HL-60 (cell line): Measurements from ENCODE around the gene GFY.
"Not testable (repeated sequence)": the region's sequence is repeated elsewhere in the genome, so short reads cannot be mapped to it uniquely, and the experiment has no call there.

Experiments
- DNase-seq, 2 experiments: peaks; one replicate each; pipeline ENCODE4 v3.0.0-alpha.2; 2010 to 2020; ENCODE audit warnings: low read depth in 1 of 2, low spot score in 1 of 2
- H3K27ac ChIP-seq: fragments of 250-450 bp; sonication (Bioruptor Pico); replicated peaks from 2 replicates; pipeline ENCODE4 v1.5.1; 2020; ENCODE audit warnings: mild to moderate bottlenecking, moderate library complexity
- H3K27me3 ChIP-seq: fragments of 250-450 bp; sonication (Bioruptor Pico); 2 replicates; pipeline ENCODE4 v1.5.1; 2021; ENCODE audit warnings: mild to moderate bottlenecking, moderate library complexity; ENCODE audit not compliant: insufficient read depth, poor library complexity, severe bottlenecking
- H3K4me3 ChIP-seq: replicated peaks from 2 replicates; pipeline ENCODE4 v1.5.1; 2011; ENCODE audit warnings: mild to moderate bottlenecking, control low read depth, low read length; ENCODE audit not compliant: insufficient read depth
- GABPA ChIP-seq: IDR thresholded peaks from 2 replicates; pipeline ENCODE4 v1.6.1; 2012; ENCODE audit warnings: low read depth
- POLR2AphosphoS5 ChIP-seq: IDR thresholded peaks from 2 replicates; pipeline ENCODE4 v1.6.1; 2012; ENCODE audit warnings: low read depth
- REST ChIP-seq: IDR thresholded peaks from 2 replicates; pipeline ENCODE4 v1.6.1; 2012; ENCODE audit warnings: low read depth; ENCODE audit not compliant: insufficient replicate concordance
- SPI1 ChIP-seq: IDR thresholded peaks from 2 replicates; pipeline ENCODE4 v1.6.1; 2012; ENCODE audit warnings: low read depth, mild to moderate bottlenecking, borderline replicate concordance
- TF ChIP-seq, protein P1 (sequence below): IDR thresholded peaks from one replicate; pipeline ENCODE4 v1.5.1; 2011; ENCODE audit warnings: low read length, control low read depth, inconsistent platforms; ENCODE audit not compliant: insufficient read depth

GFY gene

GRCh38 chr19:49442354-49442753, 17.2 kb downstream of the GFY start:
- Histone ChIP-seq H3K4me3 (peak overlapping the region; percentile 69), H3K27ac (no peak overlapping the region)
- TF ChIP-seq, protein P1, sequence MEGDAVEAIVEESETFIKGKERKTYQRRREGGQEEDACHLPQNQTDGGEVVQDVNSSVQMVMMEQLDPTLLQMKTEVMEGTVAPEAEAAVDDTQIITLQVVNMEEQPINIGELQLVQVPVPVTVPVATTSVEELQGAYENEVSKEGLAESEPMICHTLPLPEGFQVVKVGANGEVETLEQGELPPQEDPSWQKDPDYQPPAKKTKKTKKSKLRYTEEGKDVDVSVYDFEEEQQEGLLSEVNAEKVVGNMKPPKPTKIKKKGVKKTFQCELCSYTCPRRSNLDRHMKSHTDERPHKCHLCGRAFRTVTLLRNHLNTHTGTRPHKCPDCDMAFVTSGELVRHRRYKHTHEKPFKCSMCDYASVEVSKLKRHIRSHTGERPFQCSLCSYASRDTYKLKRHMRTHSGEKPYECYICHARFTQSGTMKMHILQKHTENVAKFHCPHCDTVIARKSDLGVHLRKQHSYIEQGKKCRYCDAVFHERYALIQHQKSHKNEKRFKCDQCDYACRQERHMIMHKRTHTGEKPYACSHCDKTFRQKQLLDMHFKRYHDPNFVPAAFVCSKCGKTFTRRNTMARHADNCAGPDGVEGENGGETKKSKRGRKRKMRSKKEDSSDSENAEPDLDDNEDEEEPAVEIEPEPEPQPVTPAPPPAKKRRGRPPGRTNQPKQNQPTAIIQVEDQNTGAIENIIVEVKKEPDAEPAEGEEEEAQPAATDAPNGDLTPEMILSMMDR: no peak
- TF ChIP-seq REST: no peak
- no peak for TF ChIP-seq GABPA
- TF ChIP-seq SPI1: no peak
- no peak for TF ChIP-seq POLR2AphosphoS5

DNA sequence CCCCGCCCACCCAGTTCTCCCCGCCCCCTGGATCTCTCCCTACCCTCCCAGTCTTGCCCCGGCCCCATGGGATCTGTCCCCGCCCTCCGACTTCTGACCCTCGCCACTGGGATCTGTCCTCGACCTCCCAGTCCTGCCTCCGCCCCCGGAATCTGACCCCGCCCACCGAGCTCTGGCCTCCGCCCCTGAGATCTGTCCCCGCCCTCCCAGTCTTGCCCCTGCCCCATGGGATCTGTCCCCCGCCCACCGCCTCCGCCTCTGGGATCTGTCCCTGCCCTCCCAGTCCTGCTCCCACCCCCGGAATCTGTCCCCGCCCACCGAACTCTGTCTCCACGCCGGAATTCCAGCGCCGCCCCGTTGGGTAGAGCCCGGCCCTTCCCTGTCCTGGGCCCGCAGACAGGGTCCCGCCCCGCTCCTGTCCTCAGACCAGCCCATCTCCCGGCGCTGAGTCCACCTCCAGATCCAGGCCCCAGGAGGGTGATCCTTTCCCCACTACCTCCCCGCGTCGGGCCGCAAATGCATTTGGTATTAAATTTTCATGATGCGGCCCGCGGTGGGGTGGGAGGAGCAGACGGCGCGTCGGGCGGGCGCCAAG, 17.7 kb downstream of the GFY start:
- peak overlapping the region; percentile 69 for H3K4me3 ChIP-seq
- H3K27me3 ChIP-seq: peaks cover 43% of the 10 kb centered on the region
- no peak overlapping the region for H3K27ac ChIP-seq
- TF ChIP-seq GABPA (no peak), SPI1 (no peak), POLR2AphosphoS5 (no peak), REST (no peak)
- TF ChIP-seq, protein P1: no peak
- peak in 1 of 2 experiments; percentile 33 for DNase-seq

More at GRCh38 chr19:49442354-49442753, 17.2 kb downstream of the GFY start:
- no peak for DNase-seq
- peaks cover 43% of the 10 kb centered on the region for H3K27me3 ChIP-seq

DNA sequence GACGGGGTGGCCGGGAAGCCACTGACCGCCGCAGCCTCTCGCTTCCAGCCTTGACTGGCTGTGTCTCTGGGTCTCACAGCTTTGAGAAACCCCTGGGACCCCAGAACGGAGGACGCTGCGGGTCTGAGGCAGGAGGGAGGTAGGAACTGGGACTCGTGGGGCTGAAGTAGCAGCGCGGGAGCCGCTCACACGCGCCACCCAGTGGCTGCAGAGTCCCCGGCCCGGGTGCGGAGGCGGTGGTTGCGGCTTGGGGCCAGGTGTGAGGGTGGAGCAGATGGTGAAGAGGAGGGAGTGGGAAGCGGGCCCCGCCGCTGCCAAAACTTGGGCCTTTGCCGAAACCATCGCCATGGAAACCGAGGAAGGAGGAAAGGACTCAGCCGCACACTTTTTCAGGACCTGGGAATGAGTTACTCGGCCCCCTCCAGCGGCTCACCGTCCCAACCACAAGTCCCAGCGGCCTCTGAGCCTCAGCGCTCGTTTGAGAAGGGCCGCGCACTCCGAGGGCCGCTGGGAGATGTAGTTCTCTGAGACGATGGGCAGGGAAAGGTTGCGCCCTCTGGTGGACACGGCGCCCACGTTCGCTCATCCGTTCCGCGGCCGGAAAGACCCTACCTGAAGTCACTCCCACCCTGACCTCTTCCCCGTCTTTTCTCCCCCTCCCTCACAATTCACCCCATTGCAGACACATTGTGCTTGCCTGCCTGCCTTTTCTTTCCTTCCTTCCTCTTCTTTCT, 18.3 kb downstream of the GFY start:
- H3K4me3 ChIP-seq: peak overlapping the region; percentile 69
- H3K27me3 ChIP-seq: peaks cover 37% of the 10 kb centered on the region
- no peak overlapping the region for H3K27ac ChIP-seq
- TF ChIP-seq SPI1 (no peak; the same call in 1 of the 2 replicates), POLR2AphosphoS5 (no peak), GABPA (no peak), REST (no peak)
- TF ChIP-seq, protein P1: peak; percentile 82
- peak; percentile 82 to 92 for DNase-seq

DNA sequence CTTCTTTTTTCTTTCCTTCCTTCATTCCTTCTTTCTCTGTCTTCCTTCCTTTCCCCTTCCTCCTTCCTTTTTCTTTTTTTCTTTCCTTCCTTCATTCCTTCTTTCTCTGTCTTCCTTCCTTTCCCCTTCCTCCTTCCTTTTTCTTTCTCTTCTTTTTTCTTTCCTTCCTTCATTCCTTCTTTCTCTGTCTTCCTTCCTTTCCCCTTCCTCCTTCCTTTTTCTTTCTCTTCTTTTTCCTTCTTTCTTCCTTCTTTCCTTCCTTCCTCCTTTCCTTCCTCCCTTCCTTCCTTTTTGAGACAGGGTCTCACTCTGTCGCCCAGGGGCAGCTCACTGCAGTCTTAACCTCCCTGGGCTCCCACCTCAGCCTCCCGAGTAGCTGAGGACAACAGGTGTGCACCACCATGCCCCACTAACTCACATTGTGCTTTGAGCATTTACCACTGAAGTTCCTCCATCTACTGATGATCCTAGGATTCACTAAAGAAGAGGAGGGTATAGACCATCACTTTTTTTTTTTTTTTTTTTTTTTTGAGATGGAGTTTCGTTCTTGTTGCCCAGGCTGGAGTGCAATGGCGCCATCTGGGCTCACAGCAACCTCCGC, 19.0 kb downstream of the GFY start:
- DNase-seq, H3K4me3 ChIP-seq, H3K27ac ChIP-seq: not testable (repeated sequence)
- peaks cover 30% of the 10 kb centered on the region for H3K27me3 ChIP-seq
